Mesodermal cell (in vitro differentiated cells): Measurements from ENCODE around the gene ZNF285. TPM values are rescaled to one million over a fixed set of nuclear protein-coding genes. Genes with fewer than 3 reads are reported as not detected.
"Not testable (repeated sequence)": the region's sequence is repeated elsewhere in the genome, so short reads cannot be mapped to it uniquely, and the experiment has no call there.

Experiments
- H3K27ac ChIP-seq: 2 replicates; pipeline ENCODE4 v1.7.0; 2013; ENCODE audit warnings: mild to moderate bottlenecking, low read depth, low read length, moderate library complexity; ENCODE audit not compliant: severe bottlenecking
- H3K36me3 ChIP-seq: 2 replicates; pipeline ENCODE4 v1.7.1; 2013; ENCODE audit warnings: mild to moderate bottlenecking, low read length, moderate library complexity; ENCODE audit not compliant: control insufficient read depth, insufficient read depth
- H3K4me1 ChIP-seq: one replicate; pipeline ENCODE4 v1.7.1; 2013; ENCODE audit warnings: mild to moderate bottlenecking, low read length; ENCODE audit not compliant: insufficient read depth, control insufficient read depth, poor library complexity, severe bottlenecking
- H3K4me3 ChIP-seq: 2 replicates; pipeline ENCODE4 v1.7.0; 2013; ENCODE audit warnings: low read length, control low read depth, mild to moderate bottlenecking; ENCODE audit not compliant: insufficient read depth, poor library complexity, severe bottlenecking; ENCODE audit errors: extremely low read depth
- H3K9me3 ChIP-seq: 2 replicates; pipeline ENCODE4 v1.7.1; 2013; ENCODE audit warnings: mild to moderate bottlenecking, low read length, moderate library complexity; ENCODE audit not compliant: control insufficient read depth
- WGBS, 2 experiments: methylation state at CpG; one replicate each; pipeline ENCODE4 v1.1.5; 2013; ENCODE audit warnings: missing lambda C conversion rate in 2 of 2; ENCODE audit not compliant: insufficient coverage in 2 of 2; 5-methylcytosine and 5-hydroxymethylcytosine counted together
- polyA plus RNA-seq, 2 experiments: library from polyadenylated mRNA; stranded (reverse); fragments of 50-300 nt; gene quantifications; one replicate each; pipeline ENCODE4 v1.2.3, GENCODE V29; 2013

Gene ZNF285
- polyA plus RNA-seq (2013, experiment 1 of 2): 2.3 TPM
- polyA plus RNA-seq (2013, experiment 2 of 2): 3.4 TPM

DNA sequence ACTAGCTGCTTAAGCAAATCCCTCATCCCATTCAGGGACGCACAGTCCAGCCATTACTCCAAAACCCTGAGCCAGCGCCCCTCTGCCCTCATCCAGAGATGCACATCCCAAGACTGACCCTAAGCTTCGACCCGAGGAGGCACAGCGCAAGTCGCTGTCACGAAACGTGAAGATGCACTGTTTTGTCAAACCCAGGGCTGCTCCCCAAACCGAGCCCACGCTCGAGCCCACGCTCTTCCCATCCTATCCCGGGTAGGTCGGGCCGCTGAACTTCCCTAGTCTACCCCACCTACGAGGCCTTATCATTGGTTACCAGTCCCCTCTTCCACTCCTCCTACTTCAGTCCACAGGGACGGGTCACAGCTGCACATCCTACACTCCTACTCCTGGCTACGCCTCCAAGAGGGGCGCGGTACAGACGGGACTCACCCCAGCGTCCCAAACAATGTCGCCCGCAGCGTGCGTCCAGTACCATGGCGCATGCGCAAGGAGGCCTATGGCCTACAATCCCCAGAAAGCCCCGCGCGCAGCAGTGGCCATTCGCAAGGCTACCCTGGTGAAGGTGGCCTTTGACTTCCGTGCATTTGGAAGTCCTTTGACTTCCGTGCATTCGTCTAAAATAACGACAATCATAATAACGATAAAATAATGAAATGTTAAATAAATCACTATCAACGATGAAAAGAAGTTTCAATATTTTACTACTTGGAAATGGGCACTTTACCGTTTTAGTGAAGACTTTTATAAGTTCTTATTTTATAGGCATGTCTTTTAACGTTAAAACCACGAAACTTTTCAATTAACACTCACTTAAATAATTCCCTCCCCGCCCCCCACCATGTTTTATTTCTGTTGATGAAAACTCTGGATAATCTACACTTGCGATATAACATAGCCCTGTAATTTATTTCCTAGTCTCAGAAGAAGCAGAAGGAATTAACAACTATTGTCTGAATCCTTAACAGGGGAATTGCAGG is at the start of gene ZNF285:
ZNF285 (minus strand) TSS at position 470 of the 977 bp plus-strand sequence. CDS start 4,395 bp downstream, outside the sequence.
- Histone ChIP-seq H3K9me3 (peaks cover 12% of the 10 kb centered on the region), H3K36me3 (no peaks in the 10 kb centered on the region), H3K27ac (no peak within 1 kb of the TSS), H3K4me3 (peak within 1 kb of the TSS; percentile 58), H3K4me1 (no peaks in the 10 kb centered on the region)
- WGBS, 2 experiments: 2 to 4% methylated on average over 25 to 26 of the region's 43 CpGs

DNA sequence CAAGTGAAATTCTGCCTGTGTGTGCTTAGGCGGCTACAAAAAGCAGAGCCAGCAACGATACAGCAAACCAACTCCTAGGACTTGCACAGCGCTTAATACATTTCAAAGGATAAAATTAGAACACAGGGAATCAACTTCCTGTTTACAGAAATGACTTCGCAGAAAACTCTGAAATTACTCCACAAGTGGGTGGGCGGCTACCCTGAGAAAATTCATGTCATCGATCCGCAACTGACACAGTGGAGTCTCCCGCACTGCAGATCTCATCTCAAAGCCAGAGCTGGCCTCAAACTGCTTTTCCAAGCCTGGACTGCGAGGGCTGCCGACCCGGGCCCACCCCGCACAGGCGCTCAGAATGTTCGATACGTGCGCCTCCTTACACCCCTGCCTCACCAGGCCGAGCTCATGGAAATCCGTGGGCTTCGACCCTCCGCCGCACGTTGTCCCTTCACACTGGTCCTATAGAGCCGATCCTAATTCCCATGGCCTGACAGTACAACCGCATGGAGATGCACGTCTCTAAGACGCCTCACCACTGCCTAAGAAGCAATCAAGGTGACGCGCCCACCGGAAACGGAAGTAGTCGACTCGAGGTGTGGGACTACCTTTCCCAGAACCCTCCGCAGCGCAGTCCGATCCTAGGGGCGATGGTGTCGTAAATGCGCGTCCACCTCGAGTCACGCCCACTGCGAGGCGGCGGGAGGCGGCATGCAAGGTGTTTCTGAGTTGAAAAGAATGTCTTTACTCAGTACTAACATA is 46.7 kb upstream of the ZNF285 start, which contains the start of gene ZNF229:
ZNF229 (minus strand) TSS at position 557 of the 759 bp plus-strand sequence. CDS start 5,625 bp downstream, outside the sequence.
- peaks cover 46% of the 10 kb centered on the region for H3K9me3 ChIP-seq
- no peak within 1 kb of the TSS for H3K27ac ChIP-seq
- no peaks in the 10 kb centered on the region for H3K4me1 ChIP-seq
- 27 to 30% methylated on average over 37 to 45 of the region's 45 CpGs for WGBS, 2 experiments
- peaks cover 5% of the 10 kb centered on the region for H3K36me3 ChIP-seq
- H3K4me3 ChIP-seq: peak within 1 kb of the TSS; percentile 49

DNA sequence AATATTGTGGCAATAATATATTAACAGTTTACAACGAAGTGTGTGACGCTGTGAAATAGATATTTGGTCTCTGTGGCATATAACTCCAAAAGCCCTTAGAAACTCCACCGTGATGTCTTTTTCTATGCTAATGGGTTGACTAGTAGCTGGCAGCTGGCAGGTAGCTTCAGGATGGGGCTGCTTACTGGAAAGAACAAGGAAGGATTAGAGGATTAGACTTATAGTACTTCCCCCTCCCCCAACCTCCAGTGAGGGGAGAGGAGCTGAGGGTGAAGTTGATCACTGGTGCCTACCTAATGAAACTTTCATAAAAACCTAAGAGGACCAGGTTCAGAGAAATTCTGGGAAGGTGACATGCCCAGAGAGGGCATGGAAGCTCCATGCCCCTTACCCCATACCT is 37.0 kb upstream of the ZNF285 start:
- peaks cover 8% of the 10 kb centered on the region for H3K36me3 ChIP-seq
- no peak overlapping the region for H3K27ac ChIP-seq
- H3K9me3 ChIP-seq: peaks cover 18% of the 10 kb centered on the region
- WGBS, 2 experiments: 80% methylated on average over 1 of the region's 3 CpGs; no CpG with 5 or more reads in 1 of the 2 experiments
- H3K4me1 ChIP-seq: no peaks in the 10 kb centered on the region
- no peak overlapping the region for H3K4me3 ChIP-seq

DNA sequence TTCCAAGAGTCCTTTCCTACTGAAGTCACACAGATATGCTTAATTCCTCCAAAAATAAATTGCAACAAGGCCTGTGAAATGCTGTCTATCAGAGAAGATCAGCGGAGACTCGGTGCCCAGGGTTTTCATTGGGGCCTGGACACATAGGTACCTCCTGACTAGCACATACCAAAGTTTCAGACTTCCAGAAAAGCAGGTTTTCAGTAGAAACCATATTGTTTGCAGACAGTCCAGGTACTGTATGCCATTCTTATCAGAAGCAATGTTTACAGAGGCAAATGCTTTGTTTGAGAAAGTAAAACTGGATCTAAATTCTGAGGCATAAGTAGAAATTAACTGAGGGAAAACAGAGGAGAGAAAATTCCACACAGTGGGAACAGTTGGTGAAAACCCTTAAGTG is 34.0 kb upstream of the ZNF285 start:
- Histone ChIP-seq H3K9me3 (peaks cover 41% of the 10 kb centered on the region), H3K4me1 (no peaks in the 10 kb centered on the region), H3K27ac (no peak overlapping the region), H3K4me3 (no peak overlapping the region), H3K36me3 (peaks cover 12% of the 10 kb centered on the region)
- WGBS, 2 experiments: 100% methylated on average over 2 of the region's 2 CpGs

DNA sequence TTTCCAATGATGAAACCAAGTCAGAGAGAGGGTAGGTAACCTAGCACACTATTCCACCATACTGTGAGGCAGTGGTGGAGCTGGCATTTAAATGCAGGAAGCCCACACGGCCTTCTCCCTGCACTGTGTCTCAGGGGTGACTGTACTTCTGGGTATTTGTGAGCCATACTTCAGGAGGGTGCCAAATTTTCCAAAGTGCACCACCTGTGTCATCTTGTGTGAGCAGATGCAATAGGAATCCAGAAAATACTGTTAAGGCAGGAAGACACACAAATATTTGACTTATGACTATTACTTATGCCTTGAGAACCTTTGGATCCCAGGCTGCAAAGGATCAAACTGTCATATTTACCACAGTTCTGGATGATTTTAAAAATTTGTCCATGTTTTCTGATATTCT is 29.5 kb upstream of the ZNF285 start:
- peaks cover 69% of the 10 kb centered on the region for H3K9me3 ChIP-seq
- H3K36me3 ChIP-seq: peaks cover 25% of the 10 kb centered on the region
- 77 to 83% methylated on average over 1 of the region's 1 CpG for WGBS, 2 experiments
- no peaks in the 10 kb centered on the region for H3K4me1 ChIP-seq
- no peak overlapping the region for H3K27ac ChIP-seq
- H3K4me3 ChIP-seq: no peak overlapping the region

DNA sequence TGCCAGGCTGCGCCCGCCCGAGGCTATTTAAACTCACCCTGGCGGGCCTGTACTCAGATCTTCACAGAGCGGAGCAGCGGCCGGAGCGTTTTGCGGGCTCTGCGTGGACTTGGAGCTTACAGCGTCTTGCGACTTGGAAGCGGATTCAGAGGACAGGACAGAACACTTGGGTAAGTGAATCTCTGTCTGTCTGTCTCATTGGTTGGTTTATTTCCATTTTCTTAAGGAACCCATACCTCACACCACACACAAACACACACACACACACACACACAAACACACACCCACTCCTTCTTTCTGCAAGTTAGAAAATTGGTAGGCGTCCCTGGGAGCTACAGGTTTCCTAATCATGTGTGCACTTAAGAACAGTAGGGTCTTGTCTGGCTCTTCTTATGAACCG is 14.1 kb upstream of the ZNF285 start:
- 100% methylated on average over 1 of the region's 15 CpGs; no CpG with 5 or more reads in 1 of the 2 experiments for WGBS, 2 experiments
- H3K36me3 ChIP-seq: not testable (repeated sequence)

DNA sequence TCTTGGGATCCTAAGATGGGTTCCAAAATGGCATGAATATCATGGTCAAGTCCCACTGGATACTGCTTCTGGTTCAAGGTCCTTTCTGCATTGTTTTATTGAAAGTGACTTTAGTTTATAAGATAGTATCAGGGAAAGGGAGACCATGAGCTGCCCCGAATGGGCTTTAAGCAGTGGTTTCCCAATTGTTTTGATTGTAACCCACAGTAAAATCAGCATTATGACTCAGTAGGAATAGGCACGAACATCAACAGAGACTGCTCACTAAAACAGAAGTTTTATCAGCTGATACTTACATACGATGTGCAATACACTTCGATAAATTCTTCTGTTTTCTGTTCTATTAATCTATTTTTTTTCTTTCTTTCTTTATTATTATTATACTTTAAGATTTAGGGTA is 12.1 kb downstream of the ZNF285 start:
- not testable (repeated sequence) for H3K9me3 ChIP-seq, H3K27ac ChIP-seq, H3K36me3 ChIP-seq, H3K4me1 ChIP-seq, H3K4me3 ChIP-seq
- 78 to 100% methylated on average over 1 to 2 of the region's 4 CpGs for WGBS, 2 experiments

More for the DNA sequence above, 14.1 kb upstream of the ZNF285 start:
- not testable (repeated sequence) for H3K4me1 ChIP-seq, H3K27ac ChIP-seq, H3K4me3 ChIP-seq
- peaks cover 28% of the 10 kb centered on the region for H3K9me3 ChIP-seq

DNA sequence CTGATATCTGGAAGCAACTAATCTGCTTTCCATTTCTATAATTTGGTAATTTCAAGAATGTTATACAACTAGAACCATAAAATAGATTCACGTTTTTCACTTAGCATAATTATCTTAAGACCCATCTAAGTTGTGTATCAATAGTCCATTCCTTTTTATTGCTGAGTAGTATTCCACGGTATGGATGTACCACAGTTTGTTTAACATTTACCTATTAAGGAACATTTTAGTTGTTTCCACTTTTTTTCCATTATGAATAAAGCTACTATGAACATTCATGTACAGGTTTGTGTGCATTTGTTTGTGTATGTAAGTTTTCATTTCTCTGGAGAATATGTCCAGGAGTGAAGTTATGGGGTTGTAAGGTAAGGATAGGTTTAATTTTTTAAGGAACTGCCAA is 26.6 kb downstream of the ZNF285 start:
- WGBS, 2 experiments: no CpG with 5 or more reads among the region's 2 CpGs
- Histone ChIP-seq H3K9me3 (peaks cover 11% of the 10 kb centered on the region), H3K4me3 (no peak overlapping the region), H3K36me3 (no peaks in the 10 kb centered on the region), H3K27ac (no peak overlapping the region), H3K4me1 (no peaks in the 10 kb centered on the region)

DNA sequence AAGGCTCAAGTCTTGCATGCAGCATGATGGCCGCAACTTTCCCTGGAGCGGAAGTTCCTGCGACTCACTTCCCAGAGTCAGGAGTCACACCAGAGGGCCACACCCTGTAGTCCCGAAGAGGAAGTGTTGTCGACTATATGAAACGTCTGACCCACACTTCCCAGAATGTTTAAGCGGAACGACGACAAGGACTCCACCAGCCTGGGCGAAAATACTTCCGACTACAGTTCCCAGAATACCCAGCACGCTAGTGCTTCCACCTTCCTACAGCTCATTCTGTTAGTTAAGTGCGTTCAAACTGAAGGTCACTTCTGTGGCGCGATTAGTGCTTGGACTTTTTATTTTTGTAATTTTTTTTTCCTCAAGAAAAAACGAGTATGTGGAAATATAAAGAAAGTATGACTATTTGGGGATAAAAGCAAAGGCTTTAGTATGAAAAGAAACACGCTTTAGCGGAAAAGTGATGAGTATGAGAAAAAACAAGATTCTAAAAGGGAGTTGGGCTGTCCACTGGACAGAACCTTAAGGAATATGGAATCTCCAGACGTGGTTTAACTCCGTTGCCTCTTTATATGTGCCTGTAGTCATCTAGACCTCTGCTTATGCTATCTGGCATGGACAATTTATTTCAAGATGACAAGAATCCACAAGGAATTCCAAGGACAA is 29.5 kb downstream of the ZNF285 start:
- H3K4me1 ChIP-seq: no peaks in the 10 kb centered on the region
- H3K4me3 ChIP-seq: no peak overlapping the region
- no peaks in the 10 kb centered on the region for H3K36me3 ChIP-seq
- peaks cover 10% of the 10 kb centered on the region for H3K9me3 ChIP-seq
- WGBS, 2 experiments: 82 to 85% methylated on average over 17 to 18 of the region's 20 CpGs
- no peak overlapping the region for H3K27ac ChIP-seq

DNA sequence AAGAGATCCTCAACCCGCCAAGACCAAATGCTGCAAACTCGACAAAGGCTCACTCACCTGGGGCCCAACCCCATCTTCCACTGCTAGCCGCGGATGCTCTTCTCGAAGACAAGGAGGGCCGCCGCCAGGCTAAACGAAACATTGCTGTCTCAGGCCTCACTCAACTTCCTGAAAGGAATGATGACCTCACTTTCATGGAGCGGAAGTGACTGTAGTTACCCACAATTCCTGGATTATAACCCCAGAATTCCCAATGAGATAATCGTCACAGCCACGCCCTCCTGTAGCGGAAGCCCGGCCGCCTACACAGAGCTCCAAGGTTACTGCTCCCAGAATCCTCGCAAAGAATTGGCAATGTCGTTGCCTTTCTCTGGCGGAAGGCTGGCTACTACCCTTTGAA is 34.4 kb downstream of the ZNF285 start:
- 88 to 90% methylated on average over 8 to 11 of the region's 17 CpGs for WGBS, 2 experiments

More for the DNA sequence above, 34.4 kb downstream of the ZNF285 start:
- no peak overlapping the region for H3K27ac ChIP-seq
- no peak overlapping the region for H3K4me3 ChIP-seq
- H3K4me1 ChIP-seq: no peaks in the 10 kb centered on the region
- H3K36me3 ChIP-seq: no peaks in the 10 kb centered on the region
- H3K9me3 ChIP-seq: no peaks in the 10 kb centered on the region
